Panc1 (cell line): ENCODE data around the gene TOMM40.

ENCODE experiments used
- CTCF ChIP-seq: fragments of 450-650 bp; IDR thresholded peaks from 2 replicates; pipeline ENCODE4 v1.5.1; 2017; ENCODE audit warnings: mild to moderate bottlenecking
- REST ChIP-seq, 2 experiments: IDR thresholded peaks; 2 replicates each; pipeline ENCODE4 v1.6.1; 2011 to 2012; ENCODE audit warnings: low read depth in 2 of 2, control low read depth in 1 of 2, low read length in 1 of 2, mild to moderate bottlenecking in 1 of 2, moderate library complexity in 1 of 2; ENCODE audit not compliant: insufficient read depth in 1 of 2
- SIN3A ChIP-seq: IDR thresholded peaks from 2 replicates; pipeline ENCODE4 v1.6.1; 2012; ENCODE audit warnings: low read depth, mild to moderate bottlenecking, low read length, moderate library complexity, borderline replicate concordance; ENCODE audit not compliant: insufficient read depth
- TCF7L2 ChIP-seq: IDR thresholded peaks from 2 replicates; pipeline ENCODE4 v1.6.1; 2011; ENCODE audit warnings: mild to moderate bottlenecking, low read depth, low read length, inconsistent platforms

GRCh38 chr19:44875666-44876451, 15.2 kb upstream of the TOMM40 start:
- no peak for TF ChIP-seq CTCF
- TF ChIP-seq TCF7L2, result no peak
- no peak for TF ChIP-seq REST (IDR thresholded peaks at IDR 0.05; ENCODE audit: insufficient read depth in 1 of 2, low read depth in 2 of 2, low read length in 1 of 2)
- TF ChIP-seq SIN3A, result no peak
